IMR-90 (cell line): Measurements from ENCODE around the gene GIMAP8. TPM values are rescaled to one million over a fixed set of nuclear protein-coding genes. Genes with fewer than 3 reads are reported as not detected.
A peak's percentile ranks its signal among the peaks of the same experiment; 100 is the strongest.

Experiments
- ATAC-seq: fragments of 200-7000 bp; cut with Tn5 transposase; 2 replicates; pipeline ENCODE4 v1.9.1; 2020; ENCODE audit warnings: low read depth, mild to moderate bottlenecking, moderate library complexity
- BruUV-seq: library from RNA; stranded (reverse); fragments of 400-500 nt; replicated peaks from 2 replicates; lab custom pipeline; 2021; lab: Mats Ljungman, UMichigan
- CTCF ChIA-PET: fragments of 300-600 bp; formaldehyde crosslinking; extraction: SDS; loops from one replicate; lab custom pipeline; 2021; ENCODE audit warnings: antibody characterized with exemption; lab: Yijun Ruan, JAX
- POLR2A ChIA-PET: fragments of 300-600 bp; sonication (Branson Sonifier 250); formaldehyde crosslinking; loops from one replicate; lab custom pipeline; 2022; ENCODE audit warnings: antibody characterized with exemption; ENCODE audit not compliant: unreplicated experiment; lab: Charles Lee
- DNase-seq: peaks from one replicate; pipeline ENCODE4 v3.0.0; 2013
- H2AFZ ChIP-seq: replicated peaks from 2 replicates; pipeline ENCODE3; 2013; ENCODE audit warnings: low read length, mild to moderate bottlenecking; ENCODE audit not compliant: poor library complexity
- H2AK5ac ChIP-seq: 2 replicates; pipeline ENCODE4 v1.6.1; 2013; ENCODE audit warnings: low read depth, low read length, inconsistent platforms
- H2AK9ac ChIP-seq: replicated peaks from 2 replicates; pipeline ENCODE3; 2013; ENCODE audit warnings: mild to moderate bottlenecking, low read depth, low read length, moderate library complexity; ENCODE audit not compliant: poor library complexity
- H2BK120ac ChIP-seq: 2 replicates; pipeline ENCODE4 v1.6.1; 2013; ENCODE audit warnings: low read depth, low read length, inconsistent platforms
- H2BK15ac ChIP-seq: 3 replicates; pipeline ENCODE4 v1.6.1; 2013; ENCODE audit warnings: low read depth, low read length, inconsistent platforms
- H2BK20ac ChIP-seq: 2 replicates; pipeline ENCODE4 v1.6.1; 2013; ENCODE audit warnings: low read depth, mild to moderate bottlenecking, inconsistent platforms, low read length, moderate library complexity
- H2BK5ac ChIP-seq: 2 replicates; pipeline ENCODE4 v1.6.1; 2013; ENCODE audit warnings: mild to moderate bottlenecking, low read depth, low read length, inconsistent platforms; ENCODE audit not compliant: poor library complexity, severe bottlenecking
- H3K14ac ChIP-seq: replicated peaks from 2 replicates; pipeline ENCODE4 v1.6.1; 2013; ENCODE audit warnings: low read depth, low read length, inconsistent platforms
- H3K18ac ChIP-seq: 2 replicates; pipeline ENCODE4 v1.6.1; 2013; ENCODE audit warnings: low read depth, low read length, control low read depth
- H3K23ac ChIP-seq: 2 replicates; pipeline ENCODE4 v1.6.1; 2013; ENCODE audit warnings: low read depth, low read length, inconsistent platforms
- H3K27ac ChIP-seq: 2 replicates; pipeline ENCODE4 v1.5.1; 2013; ENCODE audit warnings: mild to moderate bottlenecking, control low read depth, low read length; ENCODE audit not compliant: insufficient read depth
- H3K27me3 ChIP-seq: 2 replicates; pipeline ENCODE4 v1.6.1; 2013; ENCODE audit warnings: low read length; ENCODE audit not compliant: control insufficient read depth, insufficient read depth
- H3K36me3 ChIP-seq: 2 replicates; pipeline ENCODE4 v1.6.1; 2013; ENCODE audit warnings: low read length, mixed read lengths; ENCODE audit not compliant: control insufficient read depth, insufficient read depth
- H3K4ac ChIP-seq: 2 replicates; pipeline ENCODE4 v1.6.1; 2013; ENCODE audit warnings: low read depth, low read length, inconsistent platforms
- H3K4me1 ChIP-seq: 2 replicates; pipeline ENCODE4 v1.6.1; 2013; ENCODE audit warnings: low read length, mixed read lengths; ENCODE audit not compliant: control insufficient read depth, insufficient read depth
- H3K4me2 ChIP-seq: 2 replicates; pipeline ENCODE4 v1.6.1; 2013; ENCODE audit warnings: low read depth, mild to moderate bottlenecking, control low read depth, low read length, moderate library complexity
- H3K4me3 ChIP-seq: 2 replicates; pipeline ENCODE4 v1.5.1; 2013; ENCODE audit warnings: low read depth, mild to moderate bottlenecking, control low read depth, low read length, moderate library complexity; ENCODE audit not compliant: insufficient read depth
- H3K56ac ChIP-seq: 2 replicates; pipeline ENCODE4 v1.6.1; 2013; ENCODE audit warnings: low read length, inconsistent platforms; ENCODE audit not compliant: insufficient read depth; ENCODE audit errors: extremely low read depth
- H3K79me1 ChIP-seq, 2 experiments: 2 replicates each; pipeline ENCODE4 v1.6.1; 2013; ENCODE audit warnings: low read length in 2 of 2, inconsistent platforms in 1 of 2, low read depth in 1 of 2
- H3K9ac ChIP-seq: 2 replicates; pipeline ENCODE4 v1.6.1; 2013; ENCODE audit warnings: low read depth, low read length, control low read depth
- H3K9me1 ChIP-seq: 2 replicates; pipeline ENCODE4 v1.6.1; 2013; ENCODE audit warnings: low read length, inconsistent platforms; ENCODE audit not compliant: insufficient read depth
- H3K9me3 ChIP-seq: 2 replicates; pipeline ENCODE4 v1.6.1; 2013; ENCODE audit warnings: low read length; ENCODE audit not compliant: control insufficient read depth, insufficient read depth
- H4K20me1 ChIP-seq: 2 replicates; pipeline ENCODE4 v1.6.1; 2013; ENCODE audit warnings: low read length, inconsistent platforms; ENCODE audit not compliant: insufficient read depth
- H4K5ac ChIP-seq: 2 replicates; pipeline ENCODE4 v1.6.1; 2013; ENCODE audit warnings: mild to moderate bottlenecking, low read depth, low read length, control low read depth
- H4K8ac ChIP-seq, 2 experiments: 2 replicates each; pipeline ENCODE4 v1.6.1; 2013; ENCODE audit warnings: low read depth in 2 of 2, low read length in 2 of 2, control low read depth in 1 of 2, inconsistent platforms in 1 of 2
- H4K91ac ChIP-seq: 2 replicates; pipeline ENCODE4 v1.6.1; 2013; ENCODE audit warnings: low read depth, low read length, inconsistent platforms; ENCODE audit not compliant: insufficient read depth
- BHLHE40 ChIP-seq: fragments of 150-350 bp; IDR thresholded peaks from 2 replicates; pipeline ENCODE4 v1.6.1; 2016; ENCODE audit warnings: mild to moderate bottlenecking, low read depth, low read length
- CEBPB ChIP-seq: IDR thresholded peaks from 2 replicates; pipeline ENCODE4 v1.6.1; 2012; ENCODE audit warnings: low read depth, low read length, improper control_type of control experiment
- CHD1 ChIP-seq: IDR thresholded peaks from 2 replicates; pipeline ENCODE4 v1.6.1; 2012; ENCODE audit warnings: low read depth, low read length, improper control_type of control experiment
- FOS ChIP-seq: fragments of 150-350 bp; IDR thresholded peaks from 2 replicates; pipeline ENCODE4 v1.6.1; 2016; ENCODE audit warnings: low read depth, low read length
- MAFK ChIP-seq: IDR thresholded peaks from 2 replicates; pipeline ENCODE4 v1.6.1; 2012; ENCODE audit warnings: low read depth, low read length, improper control_type of control experiment
- MAZ ChIP-seq: IDR thresholded peaks from 2 replicates; pipeline ENCODE4 v1.6.1; 2012; ENCODE audit warnings: low read depth, mild to moderate bottlenecking, low read length, improper control_type of control experiment, moderate library complexity, borderline replicate concordance
- MXI1 ChIP-seq: IDR thresholded peaks from 2 replicates; pipeline ENCODE4 v1.6.1; 2012; ENCODE audit warnings: low read depth, mild to moderate bottlenecking, low read length, moderate library complexity, borderline replicate concordance
- NFE2L2 ChIP-seq: fragments of 150-350 bp; IDR thresholded peaks from 2 replicates; pipeline ENCODE4 v1.6.1; 2016; ENCODE audit warnings: low read depth, mild to moderate bottlenecking, low read length
- POLR2A ChIP-seq: IDR thresholded peaks from 2 replicates; pipeline ENCODE4 v1.6.1; 2012; ENCODE audit warnings: mild to moderate bottlenecking, low read depth, low read length
- RAD21 ChIP-seq: IDR thresholded peaks from 2 replicates; pipeline ENCODE4 v1.6.1; 2012; ENCODE audit warnings: low read length, improper control_type of control experiment
- RCOR1 ChIP-seq: IDR thresholded peaks from 2 replicates; pipeline ENCODE4 v1.6.1; 2012; ENCODE audit warnings: mild to moderate bottlenecking, low read length, improper control_type of control experiment; ENCODE audit not compliant: insufficient replicate concordance
- RFX5 ChIP-seq: IDR thresholded peaks from 2 replicates; pipeline ENCODE4 v1.8.0; 2012; ENCODE audit warnings: low read depth, mild to moderate bottlenecking, low read length, moderate library complexity
- SMC3 ChIP-seq: fragments of 150-350 bp; IDR thresholded peaks from 2 replicates; pipeline ENCODE4 v1.6.1; 2016; ENCODE audit warnings: low read depth, mild to moderate bottlenecking, antibody characterized with exemption, low read length, moderate library complexity
- WGBS, 2 experiments: methylation state at CpG; one replicate each; pipeline versions ENCODE4 v1.1.5 to v1.1.7; 2013; ENCODE audit warnings: missing lambda C conversion rate in 2 of 2; ENCODE audit not compliant: insufficient read length in 1 of 2; ENCODE audit errors: extremely low coverage in 2 of 2; 5-methylcytosine and 5-hydroxymethylcytosine counted together
- dilution Hi-C: fragments of 300-500 bp; cut with HindIII; formaldehyde crosslinking; loops from one replicate; pipeline ENCODE4 v1.14.3; 2018; ENCODE audit warnings: low sequenced_read_pairs; ENCODE audit not compliant: unreplicated experiment
- in situ Hi-C: fragments of 300-500 bp; cut with MboI; formaldehyde crosslinking; loops from 3 replicates; pipeline ENCODE4 v1.14.3; 2019; ENCODE audit warnings: low sequenced_read_pairs, inconsistent platforms, mixed read lengths
- intact Hi-C: fragments of 100-400 bp; cut with micrococcal nuclease; formaldehyde crosslinking; loops from 2 replicates; pipeline ENCODE4 v1.10.0; 2022
- polyA plus RNA-seq, 3 experiments: library from polyadenylated mRNA; depleted of rRNA; stranded (reverse); fragments of >200 nt; gene quantifications; 2 replicates each; pipeline ENCODE4 v1.2.3, GENCODE V29; 2012; ENCODE audit warnings: low replicate concordance in 1 of 3
- total RNA-seq: library from RNA; depleted of rRNA; stranded (reverse); fragments of >200 nt; gene quantifications from 2 replicates; pipeline ENCODE4 v1.2.3, GENCODE V29; 2012
- TF ChIP-seq, protein P1 (sequence below): fragments of 150-350 bp; IDR thresholded peaks from 2 replicates; pipeline ENCODE4 v1.6.1; 2017; ENCODE audit warnings: mild to moderate bottlenecking, antibody characterized with exemption, low read length, low read depth
- TF ChIP-seq, protein P2 (sequence below): fragments of 150-350 bp; IDR thresholded peaks from 2 replicates; pipeline ENCODE4 v1.6.1; 2016; ENCODE audit warnings: low read depth, mild to moderate bottlenecking, low read length, moderate library complexity, borderline replicate concordance
- TF ChIP-seq, protein P3 (sequence below): conservative IDR thresholded peaks from 2 replicates; pipeline ENCODE4 v1.5.1; 2012; ENCODE audit warnings: mild to moderate bottlenecking, low read depth, low read length, improper control_type of control experiment

GIMAP8 gene
- total and polyA plus RNA-seq, 2 of the 4 experiments (the other 2 are of a cell fraction) = not detected

GRCh38 chr7:150429699-150430098, 20.7 kb upstream of the GIMAP8 start:
- peak overlapping the region; percentile 14; the same call in 1 of the 2 replicates for H2BK120ac ChIP-seq
- H4K91ac ChIP-seq = peak overlapping the region; percentile 31; the same call in 1 of the 2 replicates
- peak overlapping the region; percentile 22 to 26; a peak in 2 of 4 replicates for H4K8ac ChIP-seq
- no peaks in the 10 kb centered on the region for H3K36me3 ChIP-seq
- no peak overlapping the region for H3K4me3 ChIP-seq
- H3K23ac ChIP-seq = no peak overlapping the region
- peak overlapping the region; percentile 96 for H3K18ac ChIP-seq
- no peak for TF ChIP-seq MXI1
- TF ChIP-seq, protein P1, sequence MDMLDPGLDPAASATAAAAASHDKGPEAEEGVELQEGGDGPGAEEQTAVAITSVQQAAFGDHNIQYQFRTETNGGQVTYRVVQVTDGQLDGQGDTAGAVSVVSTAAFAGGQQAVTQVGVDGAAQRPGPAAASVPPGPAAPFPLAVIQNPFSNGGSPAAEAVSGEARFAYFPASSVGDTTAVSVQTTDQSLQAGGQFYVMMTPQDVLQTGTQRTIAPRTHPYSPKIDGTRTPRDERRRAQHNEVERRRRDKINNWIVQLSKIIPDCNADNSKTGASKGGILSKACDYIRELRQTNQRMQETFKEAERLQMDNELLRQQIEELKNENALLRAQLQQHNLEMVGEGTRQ = no peak
- TF ChIP-seq MAZ = no peak
- TF ChIP-seq, protein P2, sequence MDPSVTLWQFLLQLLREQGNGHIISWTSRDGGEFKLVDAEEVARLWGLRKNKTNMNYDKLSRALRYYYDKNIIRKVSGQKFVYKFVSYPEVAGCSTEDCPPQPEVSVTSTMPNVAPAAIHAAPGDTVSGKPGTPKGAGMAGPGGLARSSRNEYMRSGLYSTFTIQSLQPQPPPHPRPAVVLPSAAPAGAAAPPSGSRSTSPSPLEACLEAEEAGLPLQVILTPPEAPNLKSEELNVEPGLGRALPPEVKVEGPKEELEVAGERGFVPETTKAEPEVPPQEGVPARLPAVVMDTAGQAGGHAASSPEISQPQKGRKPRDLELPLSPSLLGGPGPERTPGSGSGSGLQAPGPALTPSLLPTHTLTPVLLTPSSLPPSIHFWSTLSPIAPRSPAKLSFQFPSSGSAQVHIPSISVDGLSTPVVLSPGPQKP = no peak
- no peak for TF ChIP-seq CHD1
- TF ChIP-seq BHLHE40 = no peak
- TF ChIP-seq RFX5 = no peak
- TF ChIP-seq RAD21 = no peak
- no peak for TF ChIP-seq CEBPB
- TF ChIP-seq FOS = no peak
- no peak for TF ChIP-seq RCOR1
- TF ChIP-seq MAFK = no peak
- TF ChIP-seq, protein P3, sequence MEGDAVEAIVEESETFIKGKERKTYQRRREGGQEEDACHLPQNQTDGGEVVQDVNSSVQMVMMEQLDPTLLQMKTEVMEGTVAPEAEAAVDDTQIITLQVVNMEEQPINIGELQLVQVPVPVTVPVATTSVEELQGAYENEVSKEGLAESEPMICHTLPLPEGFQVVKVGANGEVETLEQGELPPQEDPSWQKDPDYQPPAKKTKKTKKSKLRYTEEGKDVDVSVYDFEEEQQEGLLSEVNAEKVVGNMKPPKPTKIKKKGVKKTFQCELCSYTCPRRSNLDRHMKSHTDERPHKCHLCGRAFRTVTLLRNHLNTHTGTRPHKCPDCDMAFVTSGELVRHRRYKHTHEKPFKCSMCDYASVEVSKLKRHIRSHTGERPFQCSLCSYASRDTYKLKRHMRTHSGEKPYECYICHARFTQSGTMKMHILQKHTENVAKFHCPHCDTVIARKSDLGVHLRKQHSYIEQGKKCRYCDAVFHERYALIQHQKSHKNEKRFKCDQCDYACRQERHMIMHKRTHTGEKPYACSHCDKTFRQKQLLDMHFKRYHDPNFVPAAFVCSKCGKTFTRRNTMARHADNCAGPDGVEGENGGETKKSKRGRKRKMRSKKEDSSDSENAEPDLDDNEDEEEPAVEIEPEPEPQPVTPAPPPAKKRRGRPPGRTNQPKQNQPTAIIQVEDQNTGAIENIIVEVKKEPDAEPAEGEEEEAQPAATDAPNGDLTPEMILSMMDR = no peak
- TF ChIP-seq SMC3 = no peak
- TF ChIP-seq NFE2L2 = no peak
- TF ChIP-seq POLR2A = no peak
- H4K20me1 ChIP-seq = no peaks in the 10 kb centered on the region
- no peaks in the 10 kb centered on the region for H3K79me1 ChIP-seq
- no peak for ATAC-seq
- no peaks in the 10 kb centered on the region for H3K9me3 ChIP-seq
- H2AFZ ChIP-seq = no peak overlapping the region
- no peak for DNase-seq
- intact Hi-C loops (no loop called here), in situ Hi-C loops (no loop called here), dilution Hi-C loops (no loop called here)
- peak overlapping the region; percentile 9 for H4K5ac ChIP-seq
- no peak overlapping the region for H3K4me2 ChIP-seq
- no peak overlapping the region for H2AK9ac ChIP-seq
- POLR2A ChIA-PET = interaction anchor here (1.1 kb wide), 1 partner anchor 17 kb away, joined by 3 read pairs; no protein-coding TSS in a partner anchor
- CTCF ChIA-PET = no interaction called here
- no peaks in the 10 kb centered on the region for H3K9me1 ChIP-seq
- H3K56ac ChIP-seq = no peak overlapping the region
- H2AK5ac ChIP-seq = peak overlapping the region; percentile 30; the same call in 1 of the 2 replicates
- H2BK15ac ChIP-seq = peak overlapping the region; percentile 1; the same call in 1 of the 3 replicates
- no peak overlapping the region; the same call in 1 of the 2 replicates for H3K14ac ChIP-seq
- peak overlapping the region; percentile 73; the same call in 1 of the 2 replicates for H3K27ac ChIP-seq
- H3K4ac ChIP-seq = 0 out of 2 replicates have a peak overlapping the region, but pooled peaks have one; percentile 14
- BruUV-seq = no TSS peak
- H2BK20ac ChIP-seq = no peak overlapping the region; the same call in 1 of the 2 replicates
- no peak overlapping the region for H2BK5ac ChIP-seq
- H3K9ac ChIP-seq = no peak overlapping the region
- H3K4me1 ChIP-seq = peaks cover 21% of the 10 kb centered on the region
- H3K27me3 ChIP-seq = no peaks in the 10 kb centered on the region
- WGBS, 2 experiments = 100% methylated on average over 3 of the region's 8 CpGs; no CpG with 5 or more reads in 1 of the 2 experiments
